ENCODE data around the gene IGSF21. TPM values are rescaled to one million over a fixed set of nuclear protein-coding genes. Genes with fewer than 3 reads are reported as not detected.

The IGSF21 gene
- total RNA-seq, 4 donors from 2014 or later, result 0.31 to 3.5 (median 1.7) TPM

- Histone ChIP-seq H3K27me3 (peaks cover 45% of the 10 kb centered on the region), H3K9me3 (peaks cover 0 to 12% (median 0%) of the 10 kb centered on the region in 3 donors), H3K4me1 (peaks cover 0 to 6% (median 0%) of the 10 kb centered on the region in 3 donors), H3K4me3 (no peak overlapping the region), H3K36me3 (no peaks in the 10 kb centered on the region), H3K27ac (no peak overlapping the region)
- TF ChIP-seq EP300 (IDR thresholded peaks at IDR 0.05) (no peak), POLR2AphosphoS5 (IDR thresholded peaks at IDR 0.05) (no peak), POLR2A (IDR thresholded peaks at IDR 0.05) (no peak)
- TF ChIP-seq, protein P1, sequence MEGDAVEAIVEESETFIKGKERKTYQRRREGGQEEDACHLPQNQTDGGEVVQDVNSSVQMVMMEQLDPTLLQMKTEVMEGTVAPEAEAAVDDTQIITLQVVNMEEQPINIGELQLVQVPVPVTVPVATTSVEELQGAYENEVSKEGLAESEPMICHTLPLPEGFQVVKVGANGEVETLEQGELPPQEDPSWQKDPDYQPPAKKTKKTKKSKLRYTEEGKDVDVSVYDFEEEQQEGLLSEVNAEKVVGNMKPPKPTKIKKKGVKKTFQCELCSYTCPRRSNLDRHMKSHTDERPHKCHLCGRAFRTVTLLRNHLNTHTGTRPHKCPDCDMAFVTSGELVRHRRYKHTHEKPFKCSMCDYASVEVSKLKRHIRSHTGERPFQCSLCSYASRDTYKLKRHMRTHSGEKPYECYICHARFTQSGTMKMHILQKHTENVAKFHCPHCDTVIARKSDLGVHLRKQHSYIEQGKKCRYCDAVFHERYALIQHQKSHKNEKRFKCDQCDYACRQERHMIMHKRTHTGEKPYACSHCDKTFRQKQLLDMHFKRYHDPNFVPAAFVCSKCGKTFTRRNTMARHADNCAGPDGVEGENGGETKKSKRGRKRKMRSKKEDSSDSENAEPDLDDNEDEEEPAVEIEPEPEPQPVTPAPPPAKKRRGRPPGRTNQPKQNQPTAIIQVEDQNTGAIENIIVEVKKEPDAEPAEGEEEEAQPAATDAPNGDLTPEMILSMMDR (IDR thresholded peaks at IDR 0.05), result no peak
- WGBS, 2 donors (ENCODE audit: low coverage in 1 of 2), result 29 to 43% methylated on average over 1 to 2 of the region's 2 CpGs
- ATAC-seq, result no peak
These were observed 276.9 kb downstream of the IGSF21 start for GRCh38 chr1:18384471-18384870.

DNA sequence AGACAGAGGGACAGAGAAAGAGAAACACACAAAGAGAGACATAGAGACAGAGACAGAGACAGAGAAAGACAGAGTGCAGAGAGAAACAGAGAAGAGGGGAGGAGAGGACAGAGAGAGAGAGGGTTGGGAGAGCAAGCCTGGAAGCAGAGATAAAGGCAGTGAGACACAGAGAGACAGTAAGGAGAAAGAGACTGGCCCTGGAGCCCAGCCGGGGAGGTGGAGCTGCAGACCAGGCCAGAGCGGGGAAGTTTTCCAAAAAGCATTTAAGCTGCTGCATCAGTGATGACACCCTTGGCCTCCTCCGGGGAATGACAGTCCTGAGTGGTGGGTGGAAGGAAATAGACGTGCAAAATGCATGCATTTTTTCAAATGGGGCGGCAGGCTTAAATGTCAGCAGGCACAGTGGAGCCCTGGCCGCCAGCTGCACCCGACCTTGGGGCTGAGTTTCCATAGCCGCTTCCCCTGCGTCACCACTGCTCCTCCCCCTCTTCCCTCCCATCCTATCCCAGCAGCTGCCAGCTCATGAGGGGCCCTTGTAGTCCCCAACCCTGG, 277.7 kb downstream of the IGSF21 start:
- 14 to 20% methylated on average over 6 to 9 of the region's 9 CpGs for WGBS, 2 donors (ENCODE audit: low coverage in 1 of 2)

GRCh38 chr1:18386591-18386990, 279.0 kb downstream of the IGSF21 start:
- Histone ChIP-seq H3K27me3 (peaks cover 42% of the 10 kb centered on the region), H3K27ac (no peak overlapping the region), H3K9me3 (no peaks in the 10 kb centered on the region), H3K4me3 (no peak overlapping the region), H3K4me1 (peaks cover 0 to 6% (median 0%) of the 10 kb centered on the region in 3 donors), H3K36me3 (no peaks in the 10 kb centered on the region)
- WGBS, 2 donors (ENCODE audit: low coverage in 1 of 2), result 78% methylated on average over 2 of the region's 5 CpGs; no CpG with 5 or more reads in 1 of the 2 donors
- no peak for TF ChIP-seq EP300 (IDR thresholded peaks at IDR 0.05)
- TF ChIP-seq, protein P1 (IDR thresholded peaks at IDR 0.05), result no peak
- TF ChIP-seq POLR2AphosphoS5 (IDR thresholded peaks at IDR 0.05), result no peak
- no peak for TF ChIP-seq POLR2A (IDR thresholded peaks at IDR 0.05)
- no peak for ATAC-seq

More for the DNA sequence above, 277.7 kb downstream of the IGSF21 start:
- H3K9me3 ChIP-seq, result peaks cover 0 to 4% (median 0%) of the 10 kb centered on the region in 3 donors
- ATAC-seq, result no peak
- H3K27ac ChIP-seq, result no peak overlapping the region
- H3K4me1 ChIP-seq, result peaks cover 0 to 6% (median 0%) of the 10 kb centered on the region in 3 donors
- H3K36me3 ChIP-seq, result no peaks in the 10 kb centered on the region
- H3K27me3 ChIP-seq, result peaks cover 41% of the 10 kb centered on the region
- H3K4me3 ChIP-seq, result no peak overlapping the region
- TF ChIP-seq, protein P1 (IDR thresholded peaks at IDR 0.05), result no peak
- TF ChIP-seq EP300 (IDR thresholded peaks at IDR 0.05) (no peak), POLR2AphosphoS5 (IDR thresholded peaks at IDR 0.05) (no peak), POLR2A (IDR thresholded peaks at IDR 0.05) (no peak)

DNA sequence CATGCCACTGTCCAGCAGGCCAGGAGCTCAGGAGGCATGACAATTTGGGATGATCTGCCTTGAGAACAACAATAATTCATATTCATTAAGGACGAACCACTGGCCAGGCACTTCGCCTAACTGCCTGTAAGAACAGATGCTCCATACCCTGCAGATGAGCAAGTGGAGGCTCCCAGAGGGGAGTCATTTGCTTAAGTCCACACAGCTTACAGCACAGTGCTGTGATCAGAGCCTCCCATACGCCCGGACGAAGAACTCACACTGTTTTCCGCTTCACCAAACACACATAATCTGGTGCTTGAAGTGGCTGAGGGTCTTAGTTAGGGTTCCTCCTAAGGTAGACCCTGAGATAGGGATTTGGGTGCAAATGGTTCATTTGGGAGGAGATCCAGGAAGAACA, 279.7 kb downstream of the IGSF21 start:
- H3K9me3 ChIP-seq, result no peaks in the 10 kb centered on the region
- peaks cover 42% of the 10 kb centered on the region for H3K27me3 ChIP-seq
- TF ChIP-seq POLR2A (IDR thresholded peaks at IDR 0.05), result no peak
- TF ChIP-seq POLR2AphosphoS5 (IDR thresholded peaks at IDR 0.05), result no peak
- no peak for TF ChIP-seq EP300 (IDR thresholded peaks at IDR 0.05)
- TF ChIP-seq, protein P1 (IDR thresholded peaks at IDR 0.05), result no peak
- H3K27ac ChIP-seq, result no peak overlapping the region
- peaks cover 0 to 6% (median 0%) of the 10 kb centered on the region in 3 donors for H3K4me1 ChIP-seq
- no peak overlapping the region for H3K4me3 ChIP-seq
- no peak for ATAC-seq
- no peaks in the 10 kb centered on the region for H3K36me3 ChIP-seq
- WGBS, 2 donors (ENCODE audit: low coverage in 1 of 2), result 58 to 94% methylated on average over 2 to 3 of the region's 6 CpGs

- no peaks in the 10 kb centered on the region for H3K36me3 ChIP-seq
- no peak overlapping the region for H3K4me3 ChIP-seq
- H3K9me3 ChIP-seq, result no peaks in the 10 kb centered on the region
- no peak for ATAC-seq
- TF ChIP-seq POLR2A (IDR thresholded peaks at IDR 0.05) (no peak), EP300 (IDR thresholded peaks at IDR 0.05) (no peak), POLR2AphosphoS5 (IDR thresholded peaks at IDR 0.05) (no peak)
- TF ChIP-seq, protein P1 (IDR thresholded peaks at IDR 0.05), result no peak
- WGBS, 2 donors (ENCODE audit: low coverage in 1 of 2), result 64% methylated on average over 7 of the region's 11 CpGs; no CpG with 5 or more reads in 1 of the 2 donors
- no peak overlapping the region for H3K27ac ChIP-seq
- H3K4me1 ChIP-seq, result no peaks in the 10 kb centered on the region
- peaks cover 45% of the 10 kb centered on the region for H3K27me3 ChIP-seq
These were observed 283.4 kb downstream of the IGSF21 start for GRCh38 chr1:18390953-18391352.

Data from gastroesophageal sphincter (tissue), 4 donors.